Spleen (tissue), 11 donors: Measurements from ENCODE around the gene TBXA2R. TPM values are rescaled to one million over a fixed set of nuclear protein-coding genes. Genes with fewer than 3 reads are reported as not detected.

Experiments used
- DNase-seq: peaks from one replicate; pipeline ENCODE4 v3.0.0-alpha.2; 2020
- H3K27ac ChIP-seq, 8 donors: fragments of 200-600 bp; sonication (generic) in 7 of 8; 1 replicate in 4 of 8; 2 replicates in 4 of 8; pipeline versions ENCODE4 v1.5.0 to v1.8.0; 2016 to 2021; ENCODE audit warnings: inconsistent platforms in 4 of 8, mild to moderate bottlenecking in 4 of 8, moderate library complexity in 1 of 8
- H3K27me3 ChIP-seq, 7 donors: fragments of 200-600 bp; sonication (generic) in 6 of 7; replicated peaks in 1 of 7; 1 replicate in 4 of 7; 2 replicates in 3 of 7; pipeline versions ENCODE4 v1.5.0 to v1.8.0; 2016 to 2021; ENCODE audit warnings: inconsistent platforms in 3 of 7, mild to moderate bottlenecking in 1 of 7
- H3K36me3 ChIP-seq, 6 donors: fragments of 200-600 bp; sonication (generic) in 5 of 6; 1 replicate in 4 of 6; 2 replicates in 2 of 6; pipeline versions ENCODE4 v1.5.0 to v1.8.0; 2016 to 2021; ENCODE audit warnings: inconsistent platforms in 2 of 6
- H3K4me1 ChIP-seq, 6 donors: fragments of 200-600 bp; sonication (generic) in 5 of 6; 1 replicate in 3 of 6; 2 replicates in 3 of 6; pipeline versions ENCODE4 v1.5.0 to v1.8.0; 2016 to 2021; ENCODE audit warnings: inconsistent platforms in 3 of 6
- H3K4me3 ChIP-seq, 8 donors: fragments of 200-600 bp; sonication (generic) in 7 of 8; 1 replicate in 4 of 8; 2 replicates in 4 of 8; pipeline versions ENCODE4 v1.5.0 to v1.8.0; 2016 to 2021; ENCODE audit warnings: inconsistent platforms in 4 of 8, mild to moderate bottlenecking in 4 of 8, moderate library complexity in 2 of 8
- H3K9me3 ChIP-seq, 8 donors: fragments of 200-600 bp; sonication (generic) in 7 of 8; 1 replicate in 4 of 8; 2 replicates in 4 of 8; pipeline versions ENCODE4 v1.5.0 to v1.8.0; 2016 to 2021; ENCODE audit warnings: inconsistent platforms in 4 of 8
- CTCF ChIP-seq, 11 experiments: fragments of 200-600 bp in 7 of 11; fragments of 450-650 bp in 4 of 11; sonication (generic) in 4 of 11; IDR thresholded peaks in 8 of 11; conservative IDR thresholded peaks in 3 of 11; 1 replicate in 7 of 11; 2 replicates in 4 of 11; pipeline versions ENCODE4 v1.4.0 to v1.8.0; 2016 to 2021; ENCODE audit warnings: antibody characterized with exemption in 11 of 11, inconsistent platforms in 4 of 11, mild to moderate bottlenecking in 1 of 11
- POLR2A ChIP-seq, 3 donors: fragments of 450-650 bp; IDR thresholded peaks; one replicate each; pipeline ENCODE4 v1.5.1; 2017; ENCODE audit warnings: antibody characterized with exemption in 3 of 3, mild to moderate bottlenecking in 1 of 3
- POLR2AphosphoS5 ChIP-seq, 3 donors: sonication (generic); formaldehyde crosslinking; IDR thresholded peaks; one replicate each; pipeline ENCODE4 v1.5.1; 2017; ENCODE audit warnings: antibody characterized with exemption in 3 of 3
- WGBS, 5 donors: extraction: QIAGEN DNeasy Blood & Tissue Kit in 3 of 5; methylation state at CpG; one replicate each; pipeline versions ENCODE4 v1.1.5 to v1.1.7; 2013 to 2018; 5-methylcytosine and 5-hydroxymethylcytosine counted together
- intact Hi-C: fragments of 100-400 bp; cut with DNase I; formaldehyde crosslinking; loops from one replicate; pipeline ENCODE4 v1.15.0; 2023; ENCODE audit warnings: low total_unique reads
- polyA plus RNA-seq, 3 donors: library from polyadenylated mRNA; stranded (reverse); fragments of 200-250 nt; gene quantifications; one replicate each; pipeline ENCODE4 v1.2.1, GENCODE V29; 2013
- total RNA-seq, 7 donors: library from RNA; depleted of rRNA in 3 of 7; stranded (reverse); fragments of >200 nt in 3 of 7; fragmentation: NEBNext Ultra II Directional in 4 of 7; extraction: Animal tissue kit (Norgen Biotek cat#: 25700) in 4 of 7; gene quantifications; one replicate each; pipeline versions ENCODE4 v1.1.0 to v1.2.1, GENCODE V29; 2016 to 2021
- donor health status: healthy with polysubstance abuse.
- donor health status: DM: no; HTN: no; CAD: no; lungs with moderate emphysema.
- donor health status: DM: no; HTN: no; CAD: no.
- donor health status: Bipolar disorder and iron deficiency.
- donor health status: healthy.
- donor health status: DM: no; HTN: no; CAD: no.
- donor health status: DM: yes; HTN: yes; CAD: no.

The TBXA2R gene
- total and polyA plus RNA-seq, 10 donors: 2.1 to 16.1 (median 10.5) TPM

GRCh38 chr19:3615524-3616135 lies 9.0 kb upstream of the TBXA2R start:
- Histone ChIP-seq H3K27me3 (no peaks in the 10 kb centered on the region), H3K4me3 (no peak overlapping the region), H3K4me1 (peaks cover 0 to 54% (median 33%) of the 10 kb centered on the region in 6 donors), H3K27ac (no peak overlapping the region), H3K36me3 (peaks cover 0 to 94% (median 51%) of the 10 kb centered on the region in 6 donors), H3K9me3 (no peaks in the 10 kb centered on the region)
- no peak for DNase-seq
- intact Hi-C loops: loop anchor here (5.0 to 10.0 kb wide), 2 partner anchors 33 to 61 kb away; partner anchors contain the start of gene MFSD12
- TF ChIP-seq POLR2A (IDR thresholded peaks at IDR 0.05) (no peak), POLR2AphosphoS5 (IDR thresholded peaks at IDR 0.05) (no peak), CTCF (IDR thresholded peaks at IDR 0.05 in 8 of 11, conservative IDR thresholded peaks at IDR 0.05 in 3 of 11) (no peak)
- 92 to 96% (median 93%) methylated on average over 13 to 26 of the region's 26 CpGs for WGBS, 5 donors

GRCh38 chr19:3614858-3615505 lies 8.3 kb upstream of the TBXA2R start:
- H3K27ac ChIP-seq: no peak overlapping the region
- 85 to 96% (median 91%) methylated on average over 9 to 18 of the region's 18 CpGs for WGBS, 5 donors
- H3K9me3 ChIP-seq: no peaks in the 10 kb centered on the region
- H3K36me3 ChIP-seq: peaks cover 0 to 94% (median 45%) of the 10 kb centered on the region in 6 donors
- no peak for TF ChIP-seq POLR2AphosphoS5 (IDR thresholded peaks at IDR 0.05)
- TF ChIP-seq CTCF (IDR thresholded peaks at IDR 0.05 in 8 of 11, conservative IDR thresholded peaks at IDR 0.05 in 3 of 11): no peak
- no peak for TF ChIP-seq POLR2A (IDR thresholded peaks at IDR 0.05)
- DNase-seq: no peak
- H3K27me3 ChIP-seq: no peaks in the 10 kb centered on the region
- intact Hi-C loops: loop anchor here (5.0 to 10.0 kb wide), 2 partner anchors 33 to 60 kb away; partner anchors contain the start of gene MFSD12
- H3K4me3 ChIP-seq: no peak overlapping the region
- peaks cover 0 to 61% (median 38%) of the 10 kb centered on the region in 6 donors for H3K4me1 ChIP-seq

DNA sequence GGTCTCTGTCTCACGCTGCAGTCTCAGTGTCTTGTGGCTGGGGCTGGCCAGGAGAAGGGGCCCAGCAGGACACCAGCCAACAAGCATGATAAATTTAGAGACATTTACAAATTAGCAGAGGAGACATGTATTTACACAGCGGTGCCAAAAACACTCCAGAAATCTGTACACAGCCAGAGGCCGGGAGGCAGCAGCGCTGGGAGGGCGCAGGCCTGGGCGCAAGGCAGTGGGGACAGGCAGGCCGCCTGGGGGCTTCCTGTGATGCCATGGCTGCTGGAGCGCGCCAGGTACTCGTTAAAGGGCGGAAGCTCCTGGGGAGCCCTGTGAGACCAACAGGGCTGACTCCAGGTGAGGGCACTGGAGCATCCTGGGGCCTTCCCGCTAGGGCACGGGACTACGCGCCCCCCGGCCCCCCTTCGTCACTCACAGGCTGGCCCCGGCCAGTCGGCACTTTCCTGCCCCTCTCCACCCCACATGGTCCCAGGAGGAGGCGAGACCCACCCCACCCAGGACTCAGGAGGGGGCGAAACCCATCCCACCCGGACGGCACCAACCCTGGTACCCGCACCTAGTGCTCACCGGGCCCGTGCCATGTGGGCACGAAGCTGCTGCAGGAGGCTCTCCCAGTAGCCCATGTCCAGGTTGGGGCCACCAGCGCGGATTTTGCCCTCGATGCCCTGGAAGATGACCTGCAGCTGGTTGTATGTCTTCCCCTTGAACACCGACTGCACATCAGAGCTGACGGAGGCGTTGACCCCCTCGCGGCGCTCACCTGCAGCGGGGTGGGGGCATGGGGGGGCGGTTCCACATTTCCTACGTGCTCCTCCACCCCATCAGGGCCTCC lies 7.4 kb upstream of the TBXA2R start:
- Histone ChIP-seq H3K9me3 (no peaks in the 10 kb centered on the region), H3K36me3 (peaks cover 0 to 85% (median 36%) of the 10 kb centered on the region in 6 donors), H3K27ac (no peak overlapping the region), H3K4me3 (no peak overlapping the region), H3K27me3 (no peaks in the 10 kb centered on the region), H3K4me1 (peaks cover 0 to 65% (median 46%) of the 10 kb centered on the region in 6 donors)
- peak; percentile 69 for DNase-seq
- intact Hi-C loops: loop anchor here (10.0 kb wide), 1 partner anchor 59 kb away; the partner anchor contains the start of gene MFSD12
- WGBS, 5 donors: 86 to 93% (median 90%) methylated on average over 12 to 39 of the region's 39 CpGs
- no peak for TF ChIP-seq POLR2A (IDR thresholded peaks at IDR 0.05)
- TF ChIP-seq CTCF (IDR thresholded peaks at IDR 0.05 in 8 of 11, conservative IDR thresholded peaks at IDR 0.05 in 3 of 11): no peak
- no peak for TF ChIP-seq POLR2AphosphoS5 (IDR thresholded peaks at IDR 0.05)
